ENCODE results near the gene INTS7. TPM values are rescaled to one million over a fixed set of nuclear protein-coding genes. Genes with fewer than 3 reads are reported as not detected.

Gene INTS7
- total and polyA plus RNA-seq, 2 of the 4 experiments (the other 2 are of a cell fraction): 8.3 to 24.9 TPM

DNA sequence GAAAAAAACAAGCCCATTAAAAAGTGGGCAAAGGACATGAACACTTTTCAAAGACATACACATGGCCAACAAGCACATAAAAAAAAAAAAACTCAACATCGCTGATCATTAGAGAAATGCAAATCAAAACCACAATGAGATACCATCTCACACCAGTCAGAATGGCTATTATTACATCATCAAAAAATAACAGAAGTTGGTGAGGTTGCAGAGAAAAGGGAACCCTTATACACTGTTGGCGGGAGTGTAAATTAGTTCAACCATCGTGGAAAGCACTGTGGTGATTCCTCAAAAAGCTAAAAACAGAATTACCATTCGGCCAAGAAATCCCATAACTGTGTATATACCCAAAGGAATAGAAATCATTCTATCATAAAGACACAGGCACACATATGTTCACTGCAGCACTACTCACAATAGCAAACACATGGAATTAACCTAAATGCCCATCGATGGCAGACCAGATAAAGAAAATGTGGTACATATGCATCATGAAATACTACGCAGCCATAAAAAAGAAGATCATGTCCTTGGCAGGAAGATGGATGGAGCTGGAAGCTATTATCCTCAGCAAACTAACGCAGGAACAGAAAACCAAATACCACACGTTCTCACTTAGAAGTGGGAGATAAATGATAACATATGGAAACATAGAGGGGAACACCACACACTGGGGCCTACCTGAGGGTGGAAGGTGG lies 70.1 kb downstream of the INTS7 start:
- POLR2A ChIA-PET (ENCODE audit: unreplicated experiment): no interaction called here
- in situ Hi-C loops (cut with MboI; ENCODE audit: low sequenced_read_pairs): no loop called here

More for the DNA sequence above, 70.1 kb downstream of the INTS7 start:
- intact Hi-C loops (cut with micrococcal nuclease): no loop called here
- Histone ChIP-seq H3K27ac (ENCODE audit: insufficient read depth, low read length) (no peak overlapping the region), H4K91ac (ENCODE audit: insufficient read depth, low read depth, low read length) (no peak overlapping the region), H2BK120ac (ENCODE audit: low read depth, low read length) (no peak overlapping the region), H3K4me2 (ENCODE audit: low read depth, low read length) (no peak overlapping the region), H4K20me1 (ENCODE audit: insufficient read depth, low read length) (no peaks in the 10 kb centered on the region), H2AFZ (replicated peaks; ENCODE audit: low read length, poor library complexity) (no peak overlapping the region), H3K36me3 (ENCODE audit: control insufficient read depth, insufficient read depth, low read length) (peaks cover 3% of the 10 kb centered on the region; the same call in 1 of the 2 replicates), H3K4ac (ENCODE audit: low read depth, low read length) (no peak overlapping the region), H3K9ac (ENCODE audit: low read depth, low read length) (no peak overlapping the region), H3K9me3 (ENCODE audit: control insufficient read depth, insufficient read depth, low read length) (no peaks in the 10 kb centered on the region), H4K5ac (ENCODE audit: low read depth, low read length) (no peak overlapping the region), H3K23ac (ENCODE audit: low read depth, low read length) (no peak overlapping the region), H3K4me1 (ENCODE audit: control insufficient read depth, insufficient read depth, low read length) (peaks cover 1% of the 10 kb centered on the region; the same call in 1 of the 2 replicates), H3K18ac (ENCODE audit: low read depth, low read length) (no peak overlapping the region), H4K8ac (ENCODE audit: low read depth in 2 of 2, low read length in 2 of 2) (no peak overlapping the region), H3K56ac (ENCODE audit: extremely low read depth, insufficient read depth, low read length) (no peak overlapping the region), H2AK5ac (ENCODE audit: low read depth, low read length) (no peak overlapping the region), H2BK20ac (ENCODE audit: low read depth, low read length) (no peak overlapping the region), H3K27me3 (ENCODE audit: control insufficient read depth, insufficient read depth, low read length) (no peaks in the 10 kb centered on the region), H2BK5ac (ENCODE audit: low read depth, low read length, poor library complexity, severe bottlenecking) (no peak overlapping the region), H3K14ac (replicated peaks; ENCODE audit: low read depth, low read length) (no peak overlapping the region), H3K79me1 (ENCODE audit: low read depth in 1 of 2, low read length in 2 of 2) (no peaks in the 10 kb centered on the region), H2BK15ac (ENCODE audit: low read depth, low read length) (no peak overlapping the region), H3K9me1 (ENCODE audit: insufficient read depth, low read length) (no peaks in the 10 kb centered on the region), H2AK9ac (replicated peaks; ENCODE audit: low read depth, low read length, poor library complexity) (no peak overlapping the region), H3K4me3 (ENCODE audit: insufficient read depth, low read depth, low read length) (no peak overlapping the region)
- CTCF ChIA-PET: no interaction called here
- DNase-seq (no peak), ATAC-seq (ENCODE audit: low read depth) (no peak)
- BruUV-seq (replicated peaks): no TSS peak
- dilution Hi-C loops (cut with HindIII; ENCODE audit: low sequenced_read_pairs, unreplicated experiment): no loop called here
- TF ChIP-seq CHD1 (IDR thresholded peaks at IDR 0.05; ENCODE audit: low read depth, low read length): no peak
- no peak for TF ChIP-seq SMC3 (IDR thresholded peaks at IDR 0.05; ENCODE audit: low read depth, low read length)
- TF ChIP-seq, protein P1, sequence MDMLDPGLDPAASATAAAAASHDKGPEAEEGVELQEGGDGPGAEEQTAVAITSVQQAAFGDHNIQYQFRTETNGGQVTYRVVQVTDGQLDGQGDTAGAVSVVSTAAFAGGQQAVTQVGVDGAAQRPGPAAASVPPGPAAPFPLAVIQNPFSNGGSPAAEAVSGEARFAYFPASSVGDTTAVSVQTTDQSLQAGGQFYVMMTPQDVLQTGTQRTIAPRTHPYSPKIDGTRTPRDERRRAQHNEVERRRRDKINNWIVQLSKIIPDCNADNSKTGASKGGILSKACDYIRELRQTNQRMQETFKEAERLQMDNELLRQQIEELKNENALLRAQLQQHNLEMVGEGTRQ (IDR thresholded peaks at IDR 0.05; ENCODE audit: low read depth, low read length): no peak
- no peak for TF ChIP-seq BHLHE40 (IDR thresholded peaks at IDR 0.05; ENCODE audit: low read depth, low read length)
- no peak for TF ChIP-seq CEBPB (IDR thresholded peaks at IDR 0.05; ENCODE audit: low read depth, low read length)
- no peak for TF ChIP-seq MAZ (IDR thresholded peaks at IDR 0.05; ENCODE audit: borderline replicate concordance, low read depth, low read length)
- no peak for TF ChIP-seq NFE2L2 (IDR thresholded peaks at IDR 0.05; ENCODE audit: low read depth, low read length)
- TF ChIP-seq MXI1 (IDR thresholded peaks at IDR 0.05; ENCODE audit: borderline replicate concordance, low read depth, low read length): no peak
- TF ChIP-seq, protein P2, sequence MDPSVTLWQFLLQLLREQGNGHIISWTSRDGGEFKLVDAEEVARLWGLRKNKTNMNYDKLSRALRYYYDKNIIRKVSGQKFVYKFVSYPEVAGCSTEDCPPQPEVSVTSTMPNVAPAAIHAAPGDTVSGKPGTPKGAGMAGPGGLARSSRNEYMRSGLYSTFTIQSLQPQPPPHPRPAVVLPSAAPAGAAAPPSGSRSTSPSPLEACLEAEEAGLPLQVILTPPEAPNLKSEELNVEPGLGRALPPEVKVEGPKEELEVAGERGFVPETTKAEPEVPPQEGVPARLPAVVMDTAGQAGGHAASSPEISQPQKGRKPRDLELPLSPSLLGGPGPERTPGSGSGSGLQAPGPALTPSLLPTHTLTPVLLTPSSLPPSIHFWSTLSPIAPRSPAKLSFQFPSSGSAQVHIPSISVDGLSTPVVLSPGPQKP (IDR thresholded peaks at IDR 0.05; ENCODE audit: borderline replicate concordance, low read depth, low read length): no peak
- WGBS, 2 experiments (ENCODE audit: extremely low coverage in 2 of 2, insufficient read length in 1 of 2): no CpG with 5 or more reads among the region's 8 CpGs

All from IMR-90 (cell line).